ENCODE results near the gene EPS8. TPM values are rescaled to one million over a fixed set of nuclear protein-coding genes. Genes with fewer than 3 reads are reported as not detected.

The EPS8 gene
- polyA plus RNA-seq, 1 donor (not counting 4 experiments of a cell fraction or from before 2014, with no cell fraction given) = 4.0 TPM

DNA sequence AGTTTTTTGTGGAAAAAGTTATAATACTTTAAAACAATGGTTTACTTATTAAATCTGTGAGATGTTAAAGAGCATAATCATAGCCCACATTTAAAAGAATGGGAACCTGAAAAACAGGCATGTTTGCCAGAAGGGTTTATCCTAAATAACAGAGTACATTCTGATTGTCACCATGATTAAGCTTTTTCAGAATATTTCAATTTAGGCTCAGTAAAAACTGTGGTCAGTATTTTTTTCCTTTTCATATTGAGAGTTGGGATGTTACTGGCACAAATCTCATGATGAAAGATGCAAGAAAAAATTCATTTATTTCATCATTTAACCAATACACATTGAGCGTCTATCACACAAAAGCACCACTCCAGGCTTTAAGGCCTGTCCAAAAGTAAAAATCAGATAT, 18.6 kb downstream of the EPS8 start:
- dilution Hi-C loops (cut with MboI; ENCODE audit: extremely low pct_ligation_motif_present, low sequenced_read_pairs) = no loop called here
- H3K9me1 ChIP-seq (ENCODE audit: control insufficient read depth, extremely low read depth, insufficient read depth, low read length) = no peaks in the 10 kb centered on the region
- no peaks in the 10 kb centered on the region for H4K20me1 ChIP-seq (ENCODE audit: control insufficient read depth, extremely low read depth, insufficient read depth, low read length)
- no peak overlapping the region for H2AFZ ChIP-seq (ENCODE audit: control insufficient read depth, low read length)
- no peak overlapping the region for H3K9ac ChIP-seq (ENCODE audit: control insufficient read depth, extremely low read depth, insufficient read depth, low read length)
- H3K4me3 ChIP-seq (ENCODE audit: control insufficient read depth in 2 of 3, extremely low read depth in 1 of 3, insufficient read depth in 2 of 3, low read depth in 1 of 3, low read length in 3 of 3) = no peak overlapping the region
- no peak overlapping the region for H3K4me2 ChIP-seq (ENCODE audit: control insufficient read depth, extremely low read depth, insufficient read depth, low read depth, low read length)
- H3K36me3 ChIP-seq (ENCODE audit: control insufficient read depth in 2 of 2, extremely low read depth in 1 of 2, insufficient read depth in 2 of 2, low read length in 2 of 2) = no peaks in the 10 kb centered on the region
- DNase-seq (ENCODE audit: low read depth, low spot score) (no peak), FAIRE-seq (no peak)
- no peaks in the 10 kb centered on the region for H3K9me3 ChIP-seq (ENCODE audit: control insufficient read depth, low read depth, low read length)
- TF ChIP-seq CTCF (optimal IDR thresholded peaks at IDR 0.05 in 1 of 3, IDR thresholded peaks at IDR 0.05 in 1 of 3, conservative IDR thresholded peaks at IDR 0.05 in 1 of 3; ENCODE audit: extremely low read depth in 1 of 3, insufficient read depth in 2 of 3, low read length in 3 of 3) (no peak), EZH2 (IDR thresholded peaks at IDR 0.05; ENCODE audit: low read length) (no peak)
- no peaks in the 10 kb centered on the region for H3K79me2 ChIP-seq (ENCODE audit: control insufficient read depth, insufficient read depth, low read length)
- H3K4me1 ChIP-seq (ENCODE audit: control insufficient read depth, extremely low read depth, insufficient read depth, low read length) = no peaks in the 10 kb centered on the region
- no peaks in the 10 kb centered on the region for H3K27me3 ChIP-seq (ENCODE audit: control insufficient read depth, extremely low read depth, insufficient read depth, low read length)
- H3K27ac ChIP-seq (ENCODE audit: control insufficient read depth, insufficient read depth, low read length) = no peak overlapping the region

DNA sequence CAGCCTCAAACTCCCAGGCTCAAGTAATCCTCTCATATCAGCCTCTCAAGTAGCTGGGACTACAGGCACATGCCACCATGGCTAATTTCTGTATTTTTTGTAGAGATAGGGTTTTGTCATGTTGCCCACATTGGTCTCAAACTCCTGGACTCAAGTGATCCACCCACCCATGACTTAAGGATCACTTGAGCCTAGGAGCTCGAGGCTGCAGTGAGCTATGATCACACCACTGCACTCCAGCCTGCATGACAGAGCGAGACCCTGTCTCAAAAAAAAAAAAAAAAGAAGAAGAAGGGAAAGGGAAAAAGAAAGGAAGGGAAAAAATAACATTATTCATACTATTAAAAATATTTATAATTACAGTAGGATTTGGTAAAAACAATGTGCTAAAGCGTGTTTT, 19.2 kb downstream of the EPS8 start:
- no peaks in the 10 kb centered on the region for H3K36me3 ChIP-seq (ENCODE audit: control insufficient read depth in 2 of 2, extremely low read depth in 1 of 2, insufficient read depth in 2 of 2, low read length in 2 of 2)
- no peaks in the 10 kb centered on the region for H4K20me1 ChIP-seq (ENCODE audit: control insufficient read depth, extremely low read depth, insufficient read depth, low read length)
- H3K79me2 ChIP-seq (ENCODE audit: control insufficient read depth, insufficient read depth, low read length) = no peaks in the 10 kb centered on the region
- H3K4me3 ChIP-seq (ENCODE audit: control insufficient read depth in 2 of 3, extremely low read depth in 1 of 3, insufficient read depth in 2 of 3, low read depth in 1 of 3, low read length in 3 of 3) = no peak overlapping the region
- no peak for TF ChIP-seq CTCF (optimal IDR thresholded peaks at IDR 0.05 in 1 of 3, IDR thresholded peaks at IDR 0.05 in 1 of 3, conservative IDR thresholded peaks at IDR 0.05 in 1 of 3; ENCODE audit: extremely low read depth in 1 of 3, insufficient read depth in 2 of 3, low read length in 3 of 3)
- TF ChIP-seq EZH2 (IDR thresholded peaks at IDR 0.05; ENCODE audit: low read length) = no peak
- no peak overlapping the region for H3K9ac ChIP-seq (ENCODE audit: control insufficient read depth, extremely low read depth, insufficient read depth, low read length)
- dilution Hi-C loops (cut with MboI; ENCODE audit: extremely low pct_ligation_motif_present, low sequenced_read_pairs) = no loop called here
- H3K27me3 ChIP-seq (ENCODE audit: control insufficient read depth, extremely low read depth, insufficient read depth, low read length) = no peaks in the 10 kb centered on the region
- DNase-seq (ENCODE audit: low read depth, low spot score) (no peak), FAIRE-seq (no peak)
- H3K9me3 ChIP-seq (ENCODE audit: control insufficient read depth, low read depth, low read length) = no peaks in the 10 kb centered on the region
- H3K4me1 ChIP-seq (ENCODE audit: control insufficient read depth, extremely low read depth, insufficient read depth, low read length) = no peaks in the 10 kb centered on the region
- H3K4me2 ChIP-seq (ENCODE audit: control insufficient read depth, extremely low read depth, insufficient read depth, low read depth, low read length) = no peak overlapping the region
- H3K27ac ChIP-seq (ENCODE audit: control insufficient read depth, insufficient read depth, low read length) = no peak overlapping the region
- H3K9me1 ChIP-seq (ENCODE audit: control insufficient read depth, extremely low read depth, insufficient read depth, low read length) = no peaks in the 10 kb centered on the region
- H2AFZ ChIP-seq (ENCODE audit: control insufficient read depth, low read length) = no peak overlapping the region
